ENCODE measurements around the gene RAD9B. TPM values are rescaled to one million over a fixed set of nuclear protein-coding genes. Genes with fewer than 3 reads are reported as not detected.
A peak's percentile ranks its signal among the peaks of the same experiment; 100 is the strongest.

Gene RAD9B
- total and polyA plus RNA-seq, 9 of the 15 experiments (the other 6 are each of a cell fraction or from before 2014, with no cell fraction given), result 0.05 to 0.83 (median 0.32) TPM

GRCh38 chr12:110467847-110468213 lies 34.3 kb upstream of the RAD9B start (continued):
- TF ChIP-seq STAT6 (CRISPR knock-in tag; IDR thresholded peaks at IDR 0.05) (no peak), CEBPB (tag; IDR thresholded peaks at IDR 0.05) (no peak), HDAC1 (IDR thresholded peaks at IDR 0.05) (peak; percentile 70 to 81), CHCHD3 (CRISPR knock-in tag; IDR thresholded peaks at IDR 0.05) (0 out of 2 replicates have a peak, but pooled peaks have one; percentile 36), GATA2 (CRISPR knock-in tag; IDR thresholded peaks at IDR 0.05) (no peak), ATF6 (CRISPR knock-in tag; IDR thresholded peaks at IDR 0.05) (0 out of 2 replicates have a peak, but pooled peaks have one; percentile 18), TFAP4 (CRISPR knock-in tag; IDR thresholded peaks at IDR 0.05; ENCODE audit: borderline replicate concordance) (peak; percentile 85), ZBTB5 (IDR thresholded peaks at IDR 0.05) (no peak), ZNF239 (CRISPR knock-in tag; IDR thresholded peaks at IDR 0.05) (no peak), TAF9B (IDR thresholded peaks at IDR 0.05; ENCODE audit: partially characterized antibody) (peak; percentile 61), CCAR2 (IDR thresholded peaks at IDR 0.05; ENCODE audit: low read depth, low read length) (no peak), ZNF140 (CRISPR knock-in tag; IDR thresholded peaks at IDR 0.05) (no peak), ZNF707 (CRISPR knock-in tag; conservative IDR thresholded peaks at IDR 0.05) (no peak), YY1 (IDR thresholded peaks at IDR 0.05; ENCODE audit: borderline replicate concordance in 1 of 3, control insufficient read depth in 1 of 3, extremely low read depth in 1 of 3, insufficient read depth in 3 of 3, insufficient read length in 1 of 3, insufficient replicate concordance in 2 of 3, low read depth in 1 of 3, low read length in 2 of 3) (no peak), ZBED1 (IDR thresholded peaks at IDR 0.05) (no peak), ZKSCAN8 (CRISPR knock-in tag; IDR thresholded peaks at IDR 0.05) (no peak), POLR2AphosphoS2 (IDR thresholded peaks at IDR 0.05; ENCODE audit: low read length) (no peak), CBX3 (IDR thresholded peaks at IDR 0.05; ENCODE audit: borderline replicate concordance in 1 of 2, low read length in 2 of 2) (no peak), ZNF584 (CRISPR knock-in tag; IDR thresholded peaks at IDR 0.05; ENCODE audit: low read depth) (no peak)

Data from K562 (cell line).